ENCODE data around the gene FBLN2. TPM values are rescaled to one million over a fixed set of nuclear protein-coding genes. Genes with fewer than 3 reads are reported as not detected.

Gene FBLN2
- total RNA-seq, 4 donors from 2014 or later: 6.3 to 122 (median 25.7) TPM

- intact Hi-C loops (cut with DNase I): no loop called here
- peaks cover 0 to 5% (median 0%) of the 10 kb centered on the region in 4 donors for H3K27me3 ChIP-seq
- H3K36me3 ChIP-seq: no peaks in the 10 kb centered on the region
- H3K4me1 ChIP-seq: peaks cover 0 to 24% (median 4%) of the 10 kb centered on the region in 3 donors
- 77 to 81% methylated on average over 11 to 13 of the region's 18 CpGs for WGBS, 2 donors
- H3K4me3 ChIP-seq: no peak overlapping the region
- no peak for TF ChIP-seq CTCF (IDR thresholded peaks at IDR 0.05)
- no peak for TF ChIP-seq POLR2A (IDR thresholded peaks at IDR 0.05)
- DNase-seq: no peak
- no peaks in the 10 kb centered on the region for H3K9me3 ChIP-seq
- H3K27ac ChIP-seq: peak overlapping the region in 1 of 4 donors; percentile 14
Observed at GRCh38 chr3:13571831-13572750, 23.2 kb downstream of the FBLN2 start.

- DNase-seq: no peak
- intact Hi-C loops (cut with DNase I): no loop called here
- no peaks in the 10 kb centered on the region for H3K36me3 ChIP-seq
- 78 to 80% methylated on average over 1 to 7 of the region's 11 CpGs for WGBS, 2 donors
- peaks cover 0 to 5% (median 0%) of the 10 kb centered on the region in 4 donors for H3K27me3 ChIP-seq
- H3K27ac ChIP-seq: no peak overlapping the region
- H3K9me3 ChIP-seq: no peaks in the 10 kb centered on the region
- H3K4me3 ChIP-seq: no peak overlapping the region
- H3K4me1 ChIP-seq: peaks cover 0 to 24% (median 4%) of the 10 kb centered on the region in 3 donors
- TF ChIP-seq CTCF (IDR thresholded peaks at IDR 0.05) (no peak), POLR2A (IDR thresholded peaks at IDR 0.05) (no peak)
Observed at GRCh38 chr3:13572926-13573623, 24.1 kb downstream of the FBLN2 start.

GRCh38 chr3:13574083-13574797 lies 25.3 kb downstream of the FBLN2 start:
- no peak for DNase-seq
- Histone ChIP-seq H3K4me1 (peaks cover 0 to 24% (median 4%) of the 10 kb centered on the region in 3 donors), H3K27ac (peak overlapping the region in 2 of 4 donors; percentile 13 to 28), H3K27me3 (peaks cover 0 to 5% (median 0%) of the 10 kb centered on the region in 4 donors), H3K36me3 (no peaks in the 10 kb centered on the region), H3K9me3 (no peaks in the 10 kb centered on the region), H3K4me3 (no peak overlapping the region)
- TF ChIP-seq POLR2A (IDR thresholded peaks at IDR 0.05) (no peak), CTCF (IDR thresholded peaks at IDR 0.05) (no peak)
- intact Hi-C loops (cut with DNase I): no loop called here
- 93 to 95% methylated on average over 5 to 6 of the region's 18 CpGs for WGBS, 2 donors

- H3K4me3 ChIP-seq: no peak overlapping the region
- DNase-seq: no peak
- peaks cover 0 to 5% (median 0%) of the 10 kb centered on the region in 4 donors for H3K27me3 ChIP-seq
- peak overlapping the region in 3 of 4 donors; percentile 13 to 28 (median 25) for H3K27ac ChIP-seq
- 58 to 64% methylated on average over 5 to 15 of the region's 18 CpGs for WGBS, 2 donors
- H3K4me1 ChIP-seq: peaks cover 0 to 26% (median 4%) of the 10 kb centered on the region in 3 donors
- TF ChIP-seq CTCF (IDR thresholded peaks at IDR 0.05) (no peak), POLR2A (IDR thresholded peaks at IDR 0.05) (no peak)
- H3K9me3 ChIP-seq: no peaks in the 10 kb centered on the region
- intact Hi-C loops (cut with DNase I): no loop called here
- no peaks in the 10 kb centered on the region for H3K36me3 ChIP-seq
Observed at GRCh38 chr3:13574798-13575451, 26.0 kb downstream of the FBLN2 start.
